HUDEP-2 (cell line): ENCODE results near the gene HDAC4.

Source experiments
- DNase-seq, 76 experiments: peaks; one replicate each; lab custom pipeline; 2025; ENCODE audit not compliant: unreplicated experiment in 76 of 76; lab: John Stamatoyannopoulos, UW

The HDAC4 gene

DNA sequence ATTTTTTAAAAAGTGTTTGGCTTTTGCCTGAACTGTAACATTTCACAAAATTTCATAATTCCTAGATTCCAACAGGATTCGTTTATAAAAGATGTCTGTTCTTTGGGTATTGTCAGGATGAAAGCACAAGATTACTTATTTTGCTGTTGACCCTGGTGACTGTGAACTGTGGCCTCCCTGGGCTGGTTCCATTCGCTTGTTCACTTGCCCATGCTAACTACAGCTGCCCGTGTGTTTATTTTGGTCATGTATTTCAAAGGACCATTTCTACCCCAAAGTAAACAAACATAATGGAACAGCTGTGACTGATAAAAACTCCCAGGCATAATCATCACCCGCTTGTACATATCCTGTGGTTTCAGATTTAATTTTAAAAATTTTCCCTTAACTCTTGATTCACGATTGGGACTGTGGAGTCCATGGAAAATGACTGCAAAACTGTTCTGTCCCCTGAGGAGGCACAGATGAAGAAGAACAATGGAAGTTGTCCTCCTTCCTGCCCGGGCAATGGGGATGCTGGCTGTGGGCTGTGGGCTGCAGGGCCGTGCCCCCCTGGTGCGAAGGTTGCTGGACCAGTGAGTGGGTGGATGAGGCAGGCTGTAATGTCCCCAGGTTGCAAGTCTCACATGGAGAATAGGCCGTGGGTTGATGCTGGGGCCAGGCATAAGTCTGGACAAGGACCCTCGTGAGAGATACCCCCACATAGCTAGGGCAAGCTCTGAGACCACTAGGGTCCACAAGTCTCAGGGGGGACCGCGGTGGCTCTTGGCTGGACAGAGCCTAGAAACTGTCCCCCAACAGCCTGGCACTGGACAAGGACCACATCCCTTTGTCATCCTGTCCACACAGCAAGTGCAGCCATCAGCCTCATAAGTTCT lies 28.9 kb upstream of the HDAC4 start:
- no peak for DNase-seq

DNA sequence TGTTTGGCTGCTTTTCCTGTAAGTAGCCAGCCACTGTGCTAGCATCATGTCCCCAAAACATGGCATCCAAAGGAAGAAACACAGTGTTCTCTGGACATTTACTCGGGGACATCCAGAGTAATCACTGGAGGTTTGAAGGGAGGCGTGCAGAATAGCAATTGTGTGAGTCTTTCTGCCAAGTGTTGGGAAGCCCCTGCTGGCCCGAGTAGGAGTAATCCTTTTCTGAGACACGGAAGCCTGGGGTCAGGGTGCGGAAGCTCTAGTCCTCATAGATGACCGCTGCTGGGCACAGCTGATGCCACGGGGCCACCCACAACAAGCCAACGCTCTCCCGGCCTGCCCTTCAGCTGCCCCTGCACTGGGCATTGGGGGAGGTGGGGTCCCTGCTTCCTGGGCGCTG lies 24.8 kb upstream of the HDAC4 start:
- DNase-seq = no peak

- DNase-seq = no peak
Observed at GRCh38 chr2:239424337-239425045, 23.7 kb upstream of the HDAC4 start.

- no peak for DNase-seq
Observed at GRCh38 chr2:239423551-239423950, 22.7 kb upstream of the HDAC4 start.

DNA sequence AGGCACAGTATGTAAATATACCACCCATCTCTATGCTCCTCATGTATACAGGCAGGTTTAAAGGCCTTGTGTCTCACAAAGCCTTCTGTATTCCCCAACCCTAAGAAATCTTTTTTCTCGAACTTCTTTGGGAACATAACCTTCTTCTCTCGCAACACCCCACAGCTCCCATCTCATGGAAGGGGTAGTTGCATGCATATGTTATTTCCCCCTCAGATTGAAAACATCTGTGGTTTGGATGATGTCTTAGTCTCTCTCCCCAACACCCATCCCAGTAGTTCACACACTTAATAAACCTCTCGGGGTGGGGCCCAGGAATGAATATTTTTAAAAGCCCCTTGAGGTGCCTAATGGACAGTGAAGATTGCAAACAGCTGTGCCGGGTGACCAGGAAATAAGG lies 21.0 kb upstream of the HDAC4 start:
- no peak for DNase-seq

GRCh38 chr2:239420082-239420481 lies 19.3 kb upstream of the HDAC4 start:
- no peak for DNase-seq

GRCh38 chr2:239418918-239419317 lies 18.1 kb upstream of the HDAC4 start:
- no peak for DNase-seq

DNA sequence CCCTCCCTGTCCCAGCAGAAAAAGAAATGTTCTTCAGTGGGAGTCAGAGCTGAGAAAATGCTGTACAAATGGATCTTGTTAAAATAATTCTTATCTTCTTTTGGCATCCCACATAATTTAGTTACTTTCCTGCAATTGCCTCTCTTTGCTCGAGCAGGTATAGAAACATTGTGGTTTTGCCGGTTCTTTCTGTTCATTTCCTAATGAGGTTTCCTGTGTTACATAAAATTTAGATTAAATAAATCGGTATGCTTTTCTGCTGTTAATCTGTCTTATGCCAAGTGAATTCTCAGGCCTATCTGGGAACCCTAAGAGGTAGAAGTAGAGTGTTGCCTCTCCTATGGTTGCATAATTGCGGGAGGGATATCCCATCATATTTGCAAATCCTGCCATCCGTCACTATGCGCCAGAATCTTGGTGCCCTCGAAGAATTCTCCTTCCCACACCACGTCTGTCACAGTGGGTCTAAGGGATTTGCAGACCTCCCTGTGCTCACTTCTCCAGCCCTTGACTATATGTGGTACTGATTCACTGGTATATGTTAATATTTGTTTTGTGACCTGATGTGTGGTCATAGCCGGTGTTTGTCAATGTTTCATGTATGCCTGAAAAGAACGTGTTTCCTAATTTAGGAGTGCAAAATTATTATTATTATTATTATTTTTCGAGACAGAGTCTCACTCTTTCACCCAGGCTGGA lies 12.2 kb upstream of the HDAC4 start:
- no peak for DNase-seq

- no peak for DNase-seq
Observed at GRCh38 chr2:239411549-239412319, 10.9 kb upstream of the HDAC4 start.

- no peak for DNase-seq
Observed at GRCh38 chr2:239411117-239411516, 10.3 kb upstream of the HDAC4 start.

DNA sequence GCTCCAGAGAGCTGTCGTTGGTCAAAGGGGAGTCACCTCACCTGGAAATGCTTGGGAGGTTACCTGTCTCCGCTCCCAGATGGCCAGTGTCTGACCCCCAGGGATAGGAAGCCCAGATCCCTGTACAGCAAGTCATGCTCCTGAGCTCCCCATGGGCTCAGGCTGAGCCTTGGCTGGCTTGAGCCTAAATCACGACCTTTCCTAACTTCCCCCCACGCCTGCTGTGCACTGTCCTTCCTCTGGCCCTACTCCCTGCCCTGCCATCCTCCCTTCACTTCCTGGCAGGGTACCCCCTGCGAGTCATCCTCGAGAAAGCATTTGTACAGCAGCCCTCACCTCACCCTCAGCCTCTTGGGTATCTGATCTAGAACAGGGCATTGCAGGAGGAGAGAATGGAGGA lies 9.2 kb upstream of the HDAC4 start:
- DNase-seq = no peak

DNA sequence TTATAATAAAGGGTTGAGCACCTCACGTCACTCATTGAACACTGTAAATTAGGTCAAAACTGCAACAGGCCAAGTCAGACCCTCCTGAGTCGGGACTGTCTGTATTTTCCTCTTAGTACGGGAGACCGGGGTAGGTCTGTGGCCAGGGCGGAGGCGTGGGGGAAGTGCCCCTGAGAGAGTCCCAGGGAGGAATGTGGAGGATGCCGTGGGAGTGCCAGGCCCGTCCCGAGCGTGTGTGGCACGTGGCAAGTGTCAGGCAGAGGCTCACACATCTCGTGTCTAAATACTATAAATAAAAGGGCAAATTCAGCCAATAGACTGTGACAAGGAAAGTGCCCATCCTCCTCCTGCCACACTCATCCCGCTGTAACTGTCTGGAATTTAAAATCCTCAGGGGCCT lies 6.3 kb upstream of the HDAC4 start:
- no peak for DNase-seq

DNA sequence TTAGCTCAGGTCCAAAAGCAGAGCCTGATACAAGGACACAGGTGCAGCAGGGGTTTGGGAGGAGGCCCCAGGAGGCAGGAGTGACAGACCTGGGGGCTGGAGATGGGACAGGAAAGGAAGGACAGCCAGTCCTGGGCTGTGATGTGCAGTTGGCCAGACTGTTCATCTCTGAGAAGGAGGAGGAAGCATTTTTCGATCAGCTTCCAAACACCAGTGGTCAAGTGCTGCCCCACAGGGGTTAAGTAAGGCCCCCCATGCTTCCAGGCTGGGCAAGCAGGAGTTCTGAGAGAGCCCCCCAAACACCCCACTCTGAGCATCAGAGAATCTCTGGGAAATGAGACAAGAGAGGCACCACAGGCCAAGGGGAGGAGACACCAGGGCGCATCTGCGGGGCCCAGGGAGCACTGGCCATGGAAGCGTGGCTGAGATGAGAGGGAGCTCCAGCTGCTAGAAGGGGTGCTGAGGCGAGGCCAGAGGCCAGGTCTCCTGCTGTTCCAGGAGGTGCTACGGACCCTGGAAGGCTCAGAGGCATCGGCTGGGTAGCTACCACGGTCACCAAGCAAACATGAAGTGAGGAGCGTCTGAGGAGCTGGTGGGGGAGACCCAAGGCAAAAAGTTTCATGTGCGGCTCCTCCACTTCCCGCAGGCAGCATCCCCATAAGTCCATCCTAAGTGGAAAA lies 5.6 kb upstream of the HDAC4 start:
- no peak for DNase-seq

DNA sequence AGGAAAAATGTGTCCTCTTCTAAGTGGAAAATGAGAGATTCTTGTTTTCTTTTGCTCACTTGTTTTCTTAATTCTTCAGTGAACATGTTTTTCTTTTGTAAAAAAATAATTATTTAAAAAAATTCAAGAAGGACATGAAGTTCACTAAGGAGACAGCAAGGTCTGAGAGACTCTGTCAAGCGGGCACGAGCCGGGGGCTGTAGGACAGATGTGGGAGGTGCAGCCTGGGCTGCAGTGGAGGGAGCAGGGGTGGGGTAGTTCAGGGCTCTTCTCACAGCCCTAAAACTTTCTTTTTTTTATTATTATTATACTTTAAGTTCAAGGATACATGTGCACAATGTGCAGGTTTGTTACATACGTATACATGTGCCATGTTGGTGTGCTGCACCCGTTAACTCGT lies 4.3 kb upstream of the HDAC4 start:
- no peak for DNase-seq

- no peak for DNase-seq
Observed at GRCh38 chr2:239402666-239403065, 1.8 kb upstream of the HDAC4 start.

- DNase-seq = peak in 32 of 76 experiments; percentile 29 to 90 (median 60)
Observed at GRCh38 chr2:239401881-239402233, 1.0 kb upstream of the HDAC4 start.

DNA sequence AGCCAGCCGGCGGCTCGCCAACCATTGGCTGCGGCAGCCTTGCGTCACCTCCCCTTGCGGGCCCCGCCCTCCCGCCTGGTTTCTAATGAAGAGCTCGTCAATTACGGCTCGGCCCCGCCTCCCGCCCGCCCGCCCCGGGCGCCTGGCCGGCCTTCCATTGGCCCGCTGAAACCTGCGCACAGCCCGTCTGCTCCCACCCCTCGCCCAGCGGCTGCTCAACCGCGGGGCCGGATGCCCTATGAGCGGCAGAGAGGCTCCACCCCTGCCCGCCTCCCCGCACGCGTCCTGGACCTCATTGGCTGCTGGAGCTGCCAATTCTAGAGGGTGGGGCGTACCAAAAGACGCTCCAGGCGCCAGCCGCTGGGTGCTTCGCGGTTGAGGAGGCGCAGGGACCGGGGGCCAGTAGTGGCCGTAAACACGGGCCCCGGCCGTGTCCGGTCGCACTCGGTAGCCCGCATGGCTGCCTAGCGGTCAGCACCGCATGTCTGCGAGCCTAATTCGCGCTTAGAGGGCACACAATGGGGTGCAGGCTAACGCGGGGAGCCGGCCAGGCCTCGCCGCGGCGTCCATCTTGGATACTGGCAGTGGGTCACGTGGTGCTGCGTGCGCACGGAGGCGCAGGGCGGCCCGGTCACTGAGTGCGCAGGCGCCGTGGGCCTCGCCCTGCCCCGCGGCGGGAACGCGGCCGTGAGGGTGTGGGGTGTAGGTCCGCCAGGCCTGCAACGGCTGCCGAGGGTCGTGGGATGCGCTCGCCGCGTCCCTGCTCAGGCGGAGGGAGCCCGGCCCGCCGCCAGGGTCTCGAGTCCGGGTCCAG lies 454 bp upstream of the HDAC4 start:
- DNase-seq = peak; percentile 83 to 100 (median 98)

GRCh38 chr2:239399921-239400595 lies 762 bp downstream of the HDAC4 start:
- DNase-seq = peak in 8 of 76 experiments; percentile 14 to 36 (median 16)

DNA sequence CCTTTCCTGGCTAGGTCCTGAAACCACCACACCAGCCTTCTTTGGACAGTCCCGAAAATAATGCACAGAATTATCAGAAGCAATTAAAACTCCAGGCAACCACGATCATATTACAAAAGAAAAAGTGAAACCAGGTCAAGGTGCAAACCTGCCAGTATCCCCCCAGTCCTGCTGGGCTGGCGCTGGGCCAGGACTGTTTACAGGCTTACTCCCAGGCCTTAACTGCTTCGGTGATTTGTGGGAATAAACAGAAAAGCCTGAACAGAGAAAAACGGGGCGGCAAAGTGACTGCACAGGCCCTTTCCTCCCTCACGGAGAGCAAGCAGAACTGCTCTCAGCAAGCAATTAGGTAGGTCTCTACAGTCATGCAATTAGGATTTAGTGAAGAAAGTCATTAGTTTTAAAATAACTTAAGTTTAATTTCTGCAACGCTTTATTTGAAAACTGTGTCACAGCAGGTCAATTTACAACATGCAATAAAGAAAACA lies 1.3 kb downstream of the HDAC4 start:
- peak in 23 of 76 experiments; percentile 3 to 36 (median 16) for DNase-seq
